HG03460 (cell line): ENCODE measurements around the gene ITGA3.

Source experiments
- ATAC-seq: cut with Tn5 transposase; IDR thresholded peaks from one replicate; pipeline ENCODE4 v1.9.1; 2021; ENCODE audit not compliant: unreplicated experiment

ITGA3 gene

DNA sequence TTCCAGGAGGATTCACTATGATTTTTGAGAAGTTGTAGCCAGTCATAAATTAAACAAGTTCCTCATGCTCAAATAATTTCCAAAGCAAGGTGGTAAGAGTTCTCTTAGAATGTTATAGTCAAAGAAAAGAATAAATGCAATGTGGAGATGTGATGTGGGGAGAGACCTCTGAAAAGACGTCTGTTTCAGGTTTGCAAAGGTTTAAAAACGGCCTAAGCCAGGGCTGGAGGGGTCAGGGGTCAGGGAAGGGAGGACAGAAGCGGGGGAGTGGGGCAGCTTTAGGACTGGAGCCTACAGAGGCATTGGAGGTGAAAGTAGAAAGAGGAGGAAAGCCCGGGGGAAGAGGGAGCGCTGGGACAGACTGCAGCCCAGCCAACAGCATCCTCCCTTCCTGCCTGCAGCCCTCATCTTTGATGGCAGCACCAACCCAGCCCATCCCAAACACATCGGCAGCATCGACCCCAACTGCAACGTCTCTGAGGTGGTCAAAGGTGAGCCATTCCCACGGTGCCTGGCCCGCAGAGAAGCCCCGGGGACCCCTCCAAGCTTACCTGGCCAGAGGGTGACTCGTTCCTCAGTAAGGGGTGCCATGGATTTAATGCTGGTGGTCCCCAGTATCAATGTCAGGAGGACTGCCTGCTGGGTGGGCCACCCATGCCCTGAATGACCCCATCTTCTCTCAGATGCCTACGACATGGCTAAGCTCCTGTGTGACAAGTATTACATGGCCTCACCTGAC is 50.7 kb downstream of the ITGA3 start:
- ATAC-seq: no peak

DNA sequence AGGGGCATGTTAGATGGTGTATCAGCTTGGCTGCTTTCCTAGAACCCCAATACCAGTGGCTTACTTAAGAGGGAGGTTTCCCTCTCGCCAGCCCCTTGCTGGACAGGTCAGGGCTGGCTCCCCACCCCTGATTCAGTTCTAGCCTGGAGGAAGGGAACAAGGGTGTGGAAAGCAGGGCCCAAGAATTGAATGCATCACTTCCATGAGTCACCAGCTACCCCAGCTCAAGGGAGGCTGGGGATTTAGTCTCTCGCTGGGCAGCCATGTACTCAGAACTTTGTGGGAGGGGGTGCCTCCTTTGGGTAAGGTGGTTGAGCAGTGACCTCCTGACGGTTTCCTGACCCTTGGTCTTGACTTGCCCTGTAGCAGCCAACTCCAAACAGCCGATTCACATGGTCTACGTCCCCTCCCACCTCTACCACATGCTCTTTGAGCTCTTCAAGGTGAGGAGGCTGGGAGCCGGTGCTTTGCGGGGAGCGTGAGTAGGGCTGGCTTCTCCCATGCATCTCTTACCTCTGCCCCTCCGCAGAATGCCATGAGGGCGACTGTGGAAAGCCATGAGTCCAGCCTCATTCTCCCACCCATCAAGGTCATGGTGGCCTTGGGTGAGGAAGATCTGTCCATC is 52.0 kb downstream of the ITGA3 start:
- no peak for ATAC-seq

DNA sequence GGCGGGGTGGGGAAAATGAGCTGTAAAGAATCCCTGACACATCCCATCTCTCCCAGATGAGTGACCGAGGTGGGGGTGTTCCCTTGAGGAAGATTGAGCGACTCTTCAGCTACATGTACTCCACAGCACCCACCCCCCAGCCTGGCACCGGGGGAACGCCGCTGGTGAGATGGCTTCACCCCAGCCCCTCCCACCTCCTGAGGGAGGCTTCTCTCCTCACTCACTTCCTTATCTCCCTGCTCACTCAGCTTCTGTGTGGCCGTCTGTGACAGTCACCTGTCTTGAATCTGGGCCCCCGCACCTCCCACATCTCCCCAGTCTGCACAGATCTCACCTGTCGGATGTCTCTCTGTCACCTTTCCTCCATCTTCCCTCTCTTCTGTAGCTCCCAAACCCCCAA is 52.6 kb downstream of the ITGA3 start:
- no peak for ATAC-seq

DNA sequence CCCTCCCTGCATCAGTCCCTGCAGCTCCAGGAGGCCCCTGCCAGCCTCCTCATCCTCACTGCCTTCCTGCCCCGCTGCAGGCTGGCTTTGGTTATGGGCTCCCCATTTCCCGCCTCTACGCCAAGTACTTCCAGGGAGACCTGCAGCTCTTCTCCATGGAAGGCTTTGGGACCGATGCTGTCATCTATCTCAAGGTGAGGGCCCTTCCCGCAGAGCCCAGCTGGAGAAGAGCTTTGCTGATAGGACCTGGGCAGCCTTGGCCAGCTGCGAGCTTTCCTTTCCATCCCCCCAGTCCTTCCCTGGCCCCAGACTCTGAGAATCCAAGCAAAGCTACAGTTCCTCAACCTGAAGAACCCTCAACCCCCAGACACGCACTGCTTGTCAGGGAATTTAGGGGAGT is 53.3 kb downstream of the ITGA3 start:
- no peak for ATAC-seq

DNA sequence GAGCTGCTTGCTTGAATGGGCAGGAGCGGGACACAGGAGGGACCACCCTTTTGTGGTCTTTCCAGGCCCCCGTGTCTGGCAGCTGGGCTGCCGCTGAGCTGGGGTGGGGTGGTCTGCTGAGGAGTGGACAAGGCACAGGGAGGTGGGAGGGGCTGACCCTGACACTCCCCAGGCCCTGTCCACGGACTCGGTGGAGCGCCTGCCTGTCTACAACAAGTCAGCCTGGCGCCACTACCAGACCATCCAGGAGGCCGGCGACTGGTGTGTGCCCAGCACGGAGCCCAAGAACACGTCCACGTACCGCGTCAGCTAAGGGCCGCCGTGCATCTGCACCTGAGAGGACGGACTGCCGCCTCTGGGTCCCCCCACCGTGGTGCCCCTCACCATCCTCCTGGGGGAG is 53.9 kb downstream of the ITGA3 start:
- no peak for ATAC-seq

DNA sequence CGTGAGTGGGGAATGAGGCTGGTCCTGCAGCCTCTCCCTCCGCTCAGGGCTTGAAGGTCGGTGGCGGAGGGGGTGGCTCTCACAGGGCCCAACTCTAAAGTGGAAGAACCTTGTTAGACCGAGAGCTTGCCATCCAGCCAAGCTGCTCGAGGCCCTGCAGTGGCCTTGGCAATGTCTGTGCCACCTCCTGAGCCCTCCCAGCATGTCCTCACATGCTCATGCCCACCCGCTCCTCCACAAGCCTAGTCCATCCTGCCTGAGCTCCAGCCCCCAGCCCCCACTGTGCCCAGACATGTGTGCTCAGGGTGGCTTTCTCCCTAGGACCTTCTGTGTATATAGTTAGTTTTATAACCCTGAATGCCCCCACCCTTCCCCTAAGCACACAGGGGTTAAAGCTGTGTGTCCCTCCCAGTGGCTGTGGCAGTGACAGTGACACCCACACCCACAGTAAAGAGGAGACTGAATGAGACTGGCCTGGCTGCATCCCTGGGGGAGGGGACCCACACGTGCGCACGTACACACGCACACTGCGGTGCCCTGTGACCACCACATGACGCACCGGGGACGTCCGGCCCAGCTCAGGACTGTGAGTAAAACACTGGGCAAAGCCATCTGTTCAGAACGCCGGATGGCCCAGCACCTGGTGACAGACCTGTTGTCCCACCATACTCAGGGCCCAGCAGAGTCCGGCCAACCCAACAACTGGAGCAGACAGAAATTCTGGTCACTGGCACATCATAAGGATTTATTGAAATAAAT is 54.9 kb downstream of the ITGA3 start:
- ATAC-seq: no peak

DNA sequence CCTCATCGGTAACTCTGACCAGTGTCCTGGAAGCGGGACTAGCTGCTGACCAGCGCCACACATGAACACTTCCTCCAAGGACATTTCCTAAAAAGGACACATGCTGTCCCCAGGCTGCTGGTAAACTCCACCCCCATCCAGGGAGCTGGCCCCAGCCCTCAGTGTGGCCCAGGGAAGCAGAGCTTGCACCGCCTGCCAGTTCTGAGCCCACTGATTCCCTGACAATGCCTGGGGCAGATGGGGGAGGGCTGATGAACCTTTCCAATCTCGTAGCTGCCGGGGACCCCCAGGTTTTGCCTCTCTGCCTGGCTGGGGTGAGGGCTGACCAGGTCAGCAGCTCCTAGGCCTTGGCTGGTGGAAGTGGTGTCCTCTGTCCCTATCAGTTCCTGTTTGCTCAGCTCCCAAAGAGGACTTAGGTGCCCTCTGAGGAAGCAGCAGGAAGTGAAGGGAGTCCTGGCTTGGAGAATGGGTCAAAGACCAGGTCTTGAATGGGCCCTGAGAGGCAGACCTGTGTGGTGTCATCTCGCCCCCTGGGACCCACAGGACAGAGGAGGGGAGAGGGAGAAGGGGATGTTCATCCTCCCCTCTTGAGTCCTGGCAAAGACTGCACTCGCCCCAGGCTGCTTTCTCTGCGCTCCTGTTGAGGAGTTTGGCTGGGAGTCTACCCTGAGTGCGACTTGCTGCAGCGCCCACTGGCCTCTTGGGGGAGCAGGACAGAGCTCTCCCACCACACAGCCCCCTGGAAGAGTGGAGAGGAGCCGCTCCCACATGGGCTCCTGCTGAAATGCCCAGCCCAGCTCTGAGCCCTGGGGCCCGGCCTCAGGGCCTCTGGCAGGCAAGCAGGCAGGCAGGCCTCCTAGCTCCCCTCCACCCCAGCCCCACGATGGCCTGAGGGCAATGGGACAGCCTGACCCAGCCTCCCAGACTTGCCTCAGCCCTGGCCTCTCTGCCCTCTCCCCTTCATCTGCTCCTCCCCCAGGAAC is 56.1 kb downstream of the ITGA3 start:
- no peak for ATAC-seq

DNA sequence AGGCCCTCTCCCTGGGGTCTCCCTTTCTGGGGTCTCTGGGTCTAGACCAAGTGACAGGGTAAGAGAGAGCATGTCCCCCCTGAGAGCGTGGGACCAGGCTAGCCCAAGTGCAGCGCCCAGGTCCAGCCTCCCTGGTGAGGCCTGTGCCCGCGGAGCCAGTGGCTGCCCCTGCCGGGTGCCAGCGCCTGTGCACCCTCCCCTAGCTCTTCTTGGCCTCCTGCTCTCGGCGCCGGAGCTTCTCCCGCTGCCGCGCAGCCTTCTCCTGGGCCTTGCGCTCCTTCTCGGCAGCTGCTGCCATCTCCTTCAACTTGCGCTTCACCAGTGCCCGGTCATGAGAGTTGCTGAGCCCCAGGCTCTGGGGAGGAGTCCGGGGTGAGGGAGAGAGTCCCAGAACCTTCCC is 56.8 kb downstream of the ITGA3 start:
- ATAC-seq: no peak

DNA sequence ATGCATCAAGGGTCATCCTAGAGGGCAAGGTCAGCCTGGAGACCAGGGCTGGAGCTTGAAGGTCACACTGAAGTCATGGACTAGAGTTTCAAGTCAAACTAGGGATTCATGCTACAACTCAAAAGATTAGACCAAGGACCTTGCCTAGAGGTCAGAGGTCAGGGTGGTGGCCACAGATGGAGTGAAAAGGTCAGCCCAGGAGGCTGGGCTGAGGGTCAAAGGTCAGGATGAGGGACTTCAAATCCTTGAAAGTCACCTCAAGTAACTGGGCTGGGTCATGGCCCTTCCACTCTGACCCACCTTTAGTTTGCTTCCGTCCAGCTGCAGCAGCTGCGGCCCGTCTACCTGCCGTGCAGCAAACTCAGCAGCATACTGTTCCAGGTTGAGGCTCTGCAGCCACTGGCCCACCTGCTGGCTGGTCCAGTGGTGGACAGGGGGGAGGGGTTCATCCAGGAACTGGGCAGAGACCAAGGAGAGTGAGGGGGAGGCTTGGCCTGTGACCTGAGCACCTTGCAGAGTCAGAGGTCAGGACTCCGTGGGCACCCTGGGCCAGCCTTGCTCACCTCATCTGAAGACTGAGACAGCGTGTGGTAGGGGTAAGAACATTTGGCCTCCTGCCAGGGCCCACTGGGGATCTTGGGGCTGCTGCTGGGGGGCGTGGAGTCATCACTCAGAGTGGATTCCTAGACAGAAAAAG is 57.9 kb downstream of the ITGA3 start:
- no peak for ATAC-seq

DNA sequence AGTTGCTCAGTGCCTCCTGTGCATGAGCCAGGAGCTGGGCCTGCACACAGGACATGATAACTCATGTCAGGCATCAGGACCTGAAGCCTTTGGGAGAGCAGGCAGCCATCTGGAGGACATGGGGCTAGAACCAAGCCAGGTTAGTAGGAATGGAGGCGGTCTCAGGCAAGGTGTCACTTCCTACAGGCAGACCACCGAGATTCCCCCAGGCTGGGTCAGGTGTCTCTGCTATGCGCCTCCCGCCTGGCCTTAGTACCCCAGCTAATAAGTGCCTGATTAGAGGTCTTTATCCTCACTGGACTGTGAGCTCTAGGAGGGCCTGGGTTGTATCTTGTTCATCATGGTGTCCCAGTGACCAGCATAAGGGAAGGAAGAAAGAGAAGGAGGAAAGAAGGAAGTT is 58.5 kb downstream of the ITGA3 start:
- no peak for ATAC-seq

DNA sequence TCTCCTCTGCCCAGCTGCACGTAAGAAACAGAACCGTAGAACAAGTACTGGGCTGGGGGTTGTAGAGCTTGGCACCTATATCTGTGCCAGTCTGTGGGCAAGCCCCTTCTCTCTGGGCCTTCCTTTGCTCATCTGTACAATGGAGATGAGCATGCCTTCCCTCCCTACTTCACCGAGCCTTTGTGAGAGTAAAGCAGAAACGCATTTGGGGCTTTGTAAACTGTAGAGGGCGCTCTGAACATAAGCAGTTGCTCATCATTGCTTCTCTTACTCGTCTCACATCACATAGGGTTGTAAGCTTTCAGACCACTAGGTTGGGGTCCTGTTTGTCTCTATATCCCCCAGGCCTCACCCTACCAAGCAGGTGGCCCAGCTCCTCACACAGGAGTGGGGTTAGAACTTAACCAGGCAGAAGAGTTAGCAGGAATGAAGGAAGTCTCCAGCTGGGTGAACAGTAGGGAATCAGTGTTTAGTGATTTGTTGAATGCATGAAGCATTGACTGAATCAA is 59.0 kb downstream of the ITGA3 start:
- no peak for ATAC-seq

DNA sequence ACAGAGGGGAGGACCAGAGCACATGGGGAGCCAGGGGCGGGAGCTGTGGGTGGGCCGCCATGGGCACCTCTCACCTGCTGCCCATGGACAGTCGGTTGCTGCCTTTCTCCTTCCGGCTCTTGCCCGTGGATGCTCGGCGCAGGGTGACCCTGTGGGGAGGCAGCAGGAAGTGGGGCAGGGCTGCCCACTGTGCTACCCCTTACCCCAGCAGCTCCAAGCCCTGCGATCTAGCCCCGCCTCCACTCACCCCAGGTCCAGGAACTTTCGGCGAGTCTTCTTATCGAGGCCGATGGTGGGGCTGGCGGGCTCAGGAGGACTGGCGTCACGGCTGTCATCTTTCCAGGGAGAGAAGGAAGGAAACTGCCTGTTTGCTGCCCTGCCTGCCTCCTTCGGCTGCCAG is 59.8 kb downstream of the ITGA3 start:
- no peak for ATAC-seq

DNA sequence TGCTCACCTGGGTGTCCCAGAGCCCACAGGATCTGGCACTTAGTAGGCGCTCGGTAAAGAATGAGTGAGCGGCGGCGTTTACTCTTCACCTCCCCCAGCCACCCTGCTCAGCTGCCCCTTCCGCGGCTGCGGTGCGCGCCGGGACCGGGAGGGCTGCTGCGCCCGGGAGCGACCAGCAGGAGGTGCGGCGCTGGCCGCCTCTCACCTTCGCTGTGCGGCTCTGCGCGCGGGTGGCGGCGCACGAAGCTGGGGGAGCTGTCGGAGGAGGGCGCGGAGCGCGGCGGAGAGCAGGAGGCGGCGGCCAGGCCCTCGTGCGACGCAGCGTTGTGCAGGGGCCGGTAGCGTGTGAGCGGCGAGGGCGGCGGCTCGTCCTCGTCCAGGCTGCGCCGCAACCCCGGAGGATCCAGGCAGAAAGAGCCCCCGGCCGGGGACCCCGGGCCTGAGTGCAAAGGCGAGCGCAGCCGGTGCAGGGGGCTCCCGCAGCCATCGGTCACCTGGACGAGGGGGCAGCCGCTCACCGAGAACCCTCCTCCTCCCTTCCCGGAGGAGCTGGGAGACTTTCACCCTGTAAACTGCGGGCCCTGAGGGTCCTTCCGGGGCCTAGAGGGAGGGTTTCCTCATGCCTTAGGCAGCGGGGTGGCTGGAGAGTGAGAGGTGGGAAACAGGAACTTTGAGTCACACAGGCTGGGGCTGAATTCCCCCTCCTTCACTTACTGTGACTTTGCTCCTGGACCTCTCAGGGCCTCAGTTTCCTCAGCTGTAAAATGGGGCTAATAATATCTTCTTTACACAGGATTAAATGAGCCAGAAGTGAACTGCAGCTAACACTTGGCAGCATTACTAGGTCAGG is 61.5 kb downstream of the ITGA3 start:
- no peak for ATAC-seq

DNA sequence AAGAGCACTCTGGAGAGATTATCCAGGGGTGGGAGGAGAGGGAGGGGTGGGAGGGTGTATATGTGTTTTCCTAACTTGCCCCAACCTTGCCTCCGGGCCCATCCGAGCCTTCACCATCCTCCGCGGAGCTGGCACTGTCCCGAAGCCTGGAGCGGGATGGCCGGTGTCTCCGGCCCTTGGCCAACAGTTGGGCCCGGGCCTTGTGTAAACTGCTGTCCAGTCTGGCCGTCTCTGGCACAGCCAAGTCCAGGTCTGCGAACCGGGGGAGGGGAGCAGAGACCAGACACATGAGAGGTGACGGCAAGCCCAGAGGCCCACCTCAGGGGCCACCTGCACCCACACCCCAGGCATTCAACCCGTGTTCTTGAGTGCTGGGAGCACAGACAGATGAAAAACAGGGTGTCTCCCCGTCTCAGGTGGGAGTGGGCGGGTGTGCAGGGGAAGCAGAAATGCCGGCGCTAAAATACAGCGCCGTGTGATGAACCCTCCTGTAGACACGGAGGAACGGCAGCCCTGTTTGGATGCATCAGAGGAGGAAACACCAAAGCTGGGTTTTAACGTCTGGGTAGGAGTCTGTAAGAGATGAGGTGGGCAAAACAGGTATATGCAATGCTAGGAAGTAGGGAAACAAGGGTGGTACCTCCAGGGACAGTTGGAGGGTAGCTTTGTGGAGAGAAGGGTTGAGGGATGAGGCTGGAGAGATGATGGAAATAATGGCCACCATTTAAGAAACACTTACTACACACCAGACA is 62.3 kb downstream of the ITGA3 start:
- ATAC-seq: no peak

DNA sequence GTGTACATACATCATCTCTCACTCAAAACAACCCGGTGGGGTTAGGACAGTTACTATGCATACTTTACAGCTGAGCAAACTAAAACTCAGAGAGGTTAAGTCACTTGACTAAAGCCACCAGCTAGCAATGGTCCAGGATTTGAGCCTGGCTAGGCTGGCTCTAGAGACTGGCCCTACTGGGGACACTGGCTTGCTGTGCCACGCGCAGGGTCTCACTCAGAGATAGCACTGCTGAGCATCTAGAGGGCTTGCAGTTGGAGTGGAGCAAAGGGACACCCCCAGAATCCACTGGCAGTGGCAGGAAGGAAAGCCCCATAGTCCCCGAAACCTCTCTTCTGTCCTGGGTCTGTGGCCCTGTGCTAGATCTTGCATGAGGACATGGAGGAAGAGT is 62.9 kb downstream of the ITGA3 start:
- no peak for ATAC-seq

DNA sequence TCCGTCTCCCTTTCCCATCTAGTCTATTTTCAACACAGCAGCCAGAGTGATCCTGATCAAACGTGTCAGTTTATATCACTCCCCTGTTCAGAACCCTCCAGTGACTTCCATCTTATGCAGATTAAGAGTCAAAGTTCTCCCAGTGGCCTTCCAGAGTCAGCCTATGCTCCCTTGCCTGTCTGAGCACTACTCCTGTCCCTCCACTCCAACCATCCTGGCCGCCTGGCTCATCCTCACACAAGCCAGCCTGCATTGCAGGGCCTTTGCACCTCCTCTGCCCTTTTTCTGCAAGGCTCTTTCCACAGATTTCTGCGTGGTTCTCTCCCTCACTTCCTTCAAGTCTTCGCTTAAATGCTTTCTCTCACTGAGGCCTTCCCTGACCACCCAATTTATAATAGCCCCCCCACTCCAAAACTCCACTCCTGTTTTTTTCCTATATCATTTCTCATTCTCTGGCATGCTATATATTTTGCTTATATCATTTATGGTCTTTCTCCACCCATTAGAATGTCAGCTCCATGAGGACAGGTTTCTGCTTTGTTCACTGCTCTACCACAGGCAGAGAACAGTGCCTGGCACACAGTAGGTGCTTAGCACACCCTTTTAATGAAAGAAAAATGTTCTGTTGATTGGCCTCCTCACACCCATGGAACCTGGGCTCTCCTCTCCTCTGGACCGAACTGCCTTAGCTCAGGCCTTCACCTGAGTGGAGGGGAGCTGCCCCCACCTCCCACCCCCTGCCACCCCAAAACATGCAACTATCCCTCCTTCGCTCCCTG is 64.8 kb downstream of the ITGA3 start:
- no peak for ATAC-seq

DNA sequence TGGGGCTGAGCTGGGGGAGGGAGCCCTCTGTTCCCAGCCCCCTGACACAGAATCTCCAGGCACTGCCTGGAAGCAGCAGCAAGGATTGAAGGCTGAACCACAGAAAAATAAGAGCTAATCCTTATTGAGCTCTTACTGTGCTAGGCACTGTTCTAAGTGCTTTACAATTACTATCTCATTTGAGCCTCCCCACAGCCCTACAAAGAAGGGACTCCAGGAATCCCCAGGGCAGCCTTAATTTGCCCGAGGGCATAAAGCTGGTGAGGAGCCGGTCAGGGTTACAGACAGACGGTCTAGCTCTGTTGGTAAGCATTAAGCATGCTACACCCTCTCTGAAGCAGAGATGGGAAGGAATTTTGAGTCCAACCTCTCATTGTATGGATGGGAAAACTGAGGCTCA is 67.0 kb downstream of the ITGA3 start:
- no peak for ATAC-seq
